K562 (cell line): ENCODE data around the gene SPINK5. TPM values are rescaled to one million over a fixed set of nuclear protein-coding genes. Genes with fewer than 3 reads are reported as not detected.

Source experiments
- ATAC-seq: fragments of 200-7000 bp; cut with Tn5 transposase; 3 replicates; pipeline ENCODE4 v1.9.1; 2020; ENCODE audit warnings: moderate library complexity
- Bru-seq: library from RNA; stranded (reverse); fragments of 400-500 nt; gene quantifications from one replicate; lab custom pipeline; 2021; lab: Mats Ljungman, UMichigan
- BruChase-seq, 2 experiments: library from RNA; stranded (reverse); fragments of 400-500 nt; gene quantifications; one replicate each; lab custom pipeline; 2021; lab: Mats Ljungman, UMichigan
- BruUV-seq: library from RNA; stranded (reverse); fragments of 400-500 nt; replicated peaks from 2 replicates; lab custom pipeline; 2021; lab: Mats Ljungman, UMichigan
- CTCF ChIA-PET: fragments of 300-600 bp; formaldehyde crosslinking; extraction: SDS; loops from one replicate; lab custom pipeline; 2021; ENCODE audit warnings: low intra/inter-chr PET ratio; lab: Yijun Ruan, JAX
- POLR2A ChIA-PET: fragments of 300-600, 350-650 bp; sonication (Branson Sonifier 250); formaldehyde crosslinking; extraction: SDS; loops from one replicate; lab custom pipeline; 2021; ENCODE audit warnings: antibody characterized with exemption, inconsistent platforms; lab: Yijun Ruan, JAX
- DNase-seq, 4 experiments: peaks; one replicate each; pipeline versions ENCODE4 v3.0.0 to v3.0.0-alpha.2; 2011 to 2018; ENCODE audit warnings: low spot score in 3 of 4, mixed read lengths in 3 of 4; ENCODE audit errors: extremely low read depth in 1 of 4
- FAIRE-seq: peaks from 2 replicates; lab custom pipeline; 2011; peaks lifted over from hg19 to GRCh38; lab: Jason Lieb, UNC
- H2AFZ ChIP-seq: 2 replicates; pipeline ENCODE4 v1.6.0; 2011; ENCODE audit warnings: low read depth, low read length, control low read depth, inconsistent platforms
- H3K27ac ChIP-seq: fragments of 200-600 bp; 3 replicates; pipeline ENCODE4 v1.8.0; 2011; ENCODE audit warnings: low read depth, mild to moderate bottlenecking, control low read depth, inconsistent platforms, low read length, moderate library complexity, mixed read lengths; ENCODE audit errors: extremely low read depth
- H3K27me3 ChIP-seq, 2 experiments: fragments of 300-600 bp in 1 of 2; 2 replicates in 1 of 2; 3 replicates in 1 of 2; pipeline versions ENCODE4 v1.6.0 to v1.8.0; 2011; ENCODE audit warnings: inconsistent platforms in 2 of 2, low read length in 2 of 2, mild to moderate bottlenecking in 1 of 2, mixed read lengths in 1 of 2, moderate library complexity in 1 of 2; ENCODE audit not compliant: control insufficient read depth in 2 of 2, insufficient read depth in 2 of 2
- H3K36me3 ChIP-seq: fragments of 300-600 bp; 3 replicates; pipeline ENCODE4 v1.8.0; 2011; ENCODE audit warnings: mild to moderate bottlenecking, low read length, inconsistent platforms; ENCODE audit not compliant: control insufficient read depth, insufficient read depth
- H3K4me1 ChIP-seq, 2 experiments: fragments of 200-600 bp in 1 of 2; replicated peaks in 1 of 2; 2 replicates in 1 of 2; 3 replicates in 1 of 2; pipeline versions ENCODE4 v1.5.1 to v1.8.0; 2011; ENCODE audit warnings: inconsistent platforms in 2 of 2, low read length in 2 of 2, mild to moderate bottlenecking in 1 of 2, mixed read lengths in 1 of 2, moderate library complexity in 1 of 2; ENCODE audit not compliant: control insufficient read depth in 2 of 2, insufficient read depth in 2 of 2
- H3K4me2 ChIP-seq: 2 replicates; pipeline ENCODE4 v1.6.1; 2011; ENCODE audit warnings: low read length, control low read depth, inconsistent platforms, mixed read lengths; ENCODE audit not compliant: insufficient read depth
- H3K4me3 ChIP-seq: fragments of 200-600 bp; sonication (generic), shearing (Covaris generic); 2 replicates; pipeline ENCODE4 v1.5.1; 2016; ENCODE audit warnings: control low read depth, inconsistent platforms
- H3K79me2 ChIP-seq: fragments of 200-600 bp; 3 replicates; pipeline ENCODE4 v1.8.0; 2011; ENCODE audit warnings: low read length, inconsistent platforms; ENCODE audit not compliant: control insufficient read depth, insufficient read depth
- H3K9ac ChIP-seq, 2 experiments: 2 replicates each; pipeline versions ENCODE4 v1.6.0 to v1.6.1; 2011; ENCODE audit warnings: low read depth in 2 of 2, low read length in 2 of 2, control low read depth in 1 of 2, inconsistent platforms in 1 of 2, mild to moderate bottlenecking in 1 of 2, mixed read lengths in 1 of 2; ENCODE audit not compliant: insufficient read depth in 1 of 2
- H3K9me1 ChIP-seq: one replicate; pipeline ENCODE4 v1.6.0; 2011; ENCODE audit warnings: inconsistent platforms, mild to moderate bottlenecking, low read length, moderate library complexity; ENCODE audit not compliant: control insufficient read depth, insufficient read depth
- H3K9me3 ChIP-seq: replicated peaks from 2 replicates; pipeline ENCODE4 v1.5.1; 2011; ENCODE audit warnings: low read depth, low read length, inconsistent platforms; ENCODE audit not compliant: control insufficient read depth, insufficient read depth
- H4K20me1 ChIP-seq: replicated peaks from 2 replicates; pipeline ENCODE4 v1.6.1; 2011; ENCODE audit warnings: low read length, inconsistent platforms, mixed read lengths; ENCODE audit not compliant: control insufficient read depth, insufficient read depth
- CAMTA2 ChIP-seq: fragments of 250-450 bp; sonication (Bioruptor Pico); conservative IDR thresholded peaks from 2 replicates; pipeline ENCODE4 v1.5.1; 2022
- FOSL1 ChIP-seq: fragments of 200-800 bp; sonication (Bioruptor generic); conservative IDR thresholded peaks from 2 replicates; pipeline ENCODE4 v1.6.1; 2016; ENCODE audit warnings: missing genetic modification characterization, missing compliant biosample characterization
- GTF2F1 ChIP-seq: IDR thresholded peaks from 2 replicates; pipeline ENCODE4 v1.6.1; 2011; ENCODE audit warnings: low read depth, low read length, improper control_type of control experiment
- HOXB6 ChIP-seq: fragments of 250-450 bp; sonication (Bioruptor Pico); IDR thresholded peaks from 2 replicates; pipeline ENCODE4 v1.5.1; 2022; ENCODE audit warnings: mild to moderate bottlenecking, borderline replicate concordance
- MBD2 ChIP-seq: sonication (generic); IDR thresholded peaks from 2 replicates; pipeline ENCODE4 v1.6.1; 2016; ENCODE audit warnings: low read depth, borderline replicate concordance
- NCOA1 ChIP-seq: fragments of 450-650 bp; IDR thresholded peaks from 2 replicates; pipeline ENCODE4 v1.6.1; 2016; ENCODE audit warnings: low read depth
- PML ChIP-seq: IDR thresholded peaks from 2 replicates; pipeline ENCODE4 v1.6.1; 2012; ENCODE audit warnings: low read length, inconsistent platforms
- SNIP1 ChIP-seq: fragments of 450-650 bp; IDR thresholded peaks from 2 replicates; pipeline ENCODE4 v1.7.1; 2017; ENCODE audit warnings: low read depth, mild to moderate bottlenecking
- TCF3 ChIP-seq: sonication (generic); formaldehyde crosslinking; IDR thresholded peaks from 2 replicates; pipeline ENCODE4 v1.4.0; 2020; ENCODE audit warnings: mild to moderate bottlenecking, missing genetic modification reagents
- XRCC5 ChIP-seq: fragments of 200-400 bp; formaldehyde crosslinking; IDR thresholded peaks from 2 replicates; pipeline ENCODE4 v1.6.1; 2017; ENCODE audit warnings: low read depth, mild to moderate bottlenecking, low read length
- ZEB2 ChIP-seq: fragments of 450-650 bp; IDR thresholded peaks from 2 replicates; pipeline ENCODE4 v1.6.1; 2016
- ZNF76 ChIP-seq: fragments of 250-450 bp; sonication (Bioruptor Pico); IDR thresholded peaks from 2 replicates; pipeline ENCODE4 v1.4.0; 2020; ENCODE audit warnings: mild to moderate bottlenecking, moderate library complexity, borderline replicate concordance
- WGBS: fragments of 100-300 bp; shearing (Covaris generic); methylation state at CpG from one replicate; pipeline ENCODE4 v1.1.6; 2016; ENCODE audit warnings: low coverage, mixed read lengths; ENCODE audit not compliant: insufficient coverage; ENCODE audit errors: missing lambda C conversion rate; 5-methylcytosine and 5-hydroxymethylcytosine counted together
- in situ Hi-C: fragments of 300-500 bp; cut with MboI; formaldehyde crosslinking; loops from 4 replicates; pipeline ENCODE4 v1.15.0; 2018; ENCODE audit warnings: inconsistent platforms, mixed read lengths
- intact Hi-C: fragments of 100-400 bp; cut with micrococcal nuclease; formaldehyde crosslinking; loops from 2 replicates; pipeline ENCODE4 v1.14.2; 2022
- long read RNA-seq, 3 experiments: library from polyadenylated mRNA in 2 of 3; library from RNA in 1 of 3; unstranded in 2 of 3; stranded (forward) in 1 of 3; transcript quantifications; one replicate each; pipeline ENCODE4 v2.0.0, GENCODE V29; 2019 to 2022
- polyA minus RNA-seq, 3 experiments: library from RNA; depleted of rRNA, polyadenylated mRNA; stranded (reverse); fragments of >200 nt; gene quantifications; 2 replicates each; pipeline ENCODE4 v1.2.3, GENCODE V29; 2011
- polyA plus RNA-seq, 8 experiments: library from polyadenylated mRNA; depleted of rRNA in 4 of 8; stranded (reverse) in 5 of 8; unstranded in 3 of 8; fragments of >200 nt; fragmentation: Nextera tagmentation in 2 of 8; fragmentation: Illumina TruSeq in 1 of 8; extraction: Ambion mirVana in 2 of 8; extraction: Trizol in 1 of 8; gene quantifications; 2 replicates each; pipeline versions ENCODE4 v1.2.1 to v1.2.3, GENCODE V29; 2011 to 2014; ENCODE audit warnings: inconsistent platforms in 1 of 8, missing spikeins in 1 of 8
- total RNA-seq, 7 experiments: library from RNA; depleted of rRNA in 6 of 7; stranded (reverse); fragments of >200 nt in 6 of 7; fragmentation: Illumina TruSeq in 2 of 7; extraction: Trizol in 2 of 7; gene quantifications; 2 replicates each; pipeline versions ENCODE4 v1.2.1 to v1.2.3, GENCODE V29; 2011 to 2021; ENCODE audit warnings: low replicate concordance in 1 of 7
- TF ChIP-seq, protein P1 (sequence below): sonication (generic); formaldehyde crosslinking; IDR thresholded peaks from 2 replicates; pipeline ENCODE4 v1.8.0; 2022; ENCODE audit warnings: mild to moderate bottlenecking, missing genetic modification reagents, borderline replicate concordance

Gene SPINK5, protein sequence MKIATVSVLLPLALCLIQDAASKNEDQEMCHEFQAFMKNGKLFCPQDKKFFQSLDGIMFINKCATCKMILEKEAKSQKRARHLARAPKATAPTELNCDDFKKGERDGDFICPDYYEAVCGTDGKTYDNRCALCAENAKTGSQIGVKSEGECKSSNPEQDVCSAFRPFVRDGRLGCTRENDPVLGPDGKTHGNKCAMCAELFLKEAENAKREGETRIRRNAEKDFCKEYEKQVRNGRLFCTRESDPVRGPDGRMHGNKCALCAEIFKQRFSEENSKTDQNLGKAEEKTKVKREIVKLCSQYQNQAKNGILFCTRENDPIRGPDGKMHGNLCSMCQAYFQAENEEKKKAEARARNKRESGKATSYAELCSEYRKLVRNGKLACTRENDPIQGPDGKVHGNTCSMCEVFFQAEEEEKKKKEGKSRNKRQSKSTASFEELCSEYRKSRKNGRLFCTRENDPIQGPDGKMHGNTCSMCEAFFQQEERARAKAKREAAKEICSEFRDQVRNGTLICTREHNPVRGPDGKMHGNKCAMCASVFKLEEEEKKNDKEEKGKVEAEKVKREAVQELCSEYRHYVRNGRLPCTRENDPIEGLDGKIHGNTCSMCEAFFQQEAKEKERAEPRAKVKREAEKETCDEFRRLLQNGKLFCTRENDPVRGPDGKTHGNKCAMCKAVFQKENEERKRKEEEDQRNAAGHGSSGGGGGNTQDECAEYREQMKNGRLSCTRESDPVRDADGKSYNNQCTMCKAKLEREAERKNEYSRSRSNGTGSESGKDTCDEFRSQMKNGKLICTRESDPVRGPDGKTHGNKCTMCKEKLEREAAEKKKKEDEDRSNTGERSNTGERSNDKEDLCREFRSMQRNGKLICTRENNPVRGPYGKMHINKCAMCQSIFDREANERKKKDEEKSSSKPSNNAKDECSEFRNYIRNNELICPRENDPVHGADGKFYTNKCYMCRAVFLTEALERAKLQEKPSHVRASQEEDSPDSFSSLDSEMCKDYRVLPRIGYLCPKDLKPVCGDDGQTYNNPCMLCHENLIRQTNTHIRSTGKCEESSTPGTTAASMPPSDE
- 0.09 and 1.2 TPM in 2 replicates for total RNA-seq (2011; cell fraction: chromatin; rRNA removed; ENCODE audit: low replicate concordance)
- 0.13 and 0.17 TPM in 2 replicates for total RNA-seq (2011; cell fraction: nucleolus; rRNA removed)
- total RNA-seq (2011; cell fraction: nucleoplasm; rRNA removed), result 0.15 and 1.8 TPM in 2 replicates
- total RNA-seq (2014; rRNA removed) (0.54 TPM in 1 of 2 replicates, not detected in the other), total RNA-seq (2014; rRNA removed; fragmentation: Illumina TruSeq; extraction: Trizol) (0.10 and 0.18 TPM in 2 replicates), total RNA-seq (2015; rRNA removed; fragmentation: Illumina TruSeq; extraction: Trizol) (0.11 and 0.14 TPM in 2 replicates), total RNA-seq (2021) (0.29 TPM in 2 replicates), polyA plus RNA-seq (2011; rRNA removed) (0.04 and 0.68 TPM in 2 replicates), polyA plus RNA-seq (2014; fragmentation: Illumina TruSeq; extraction: Trizol) (0.09 and 0.14 TPM in 2 replicates), polyA plus RNA-seq (2014; fragmentation: Nextera tagmentation; extraction: Ambion mirVana) (under 1 TPM in 1 of 2 experiments, not detected in 1; 0.07 TPM), polyA plus RNA-seq (2014; rRNA removed) (0.11 and 0.26 TPM in 2 replicates), polyA minus RNA-seq (2011; rRNA and poly(A)+ RNA removed) (0.46 TPM in 1 of 2 replicates, not detected in the other), Bru-seq, nascent RNA (percentile 17 among the genes with signal in this experiment), BruChase-seq, experiment 1, labeled RNA remaining after a 2-hour chase (percentile 20 among the genes with signal in this experiment), BruChase-seq, experiment 2, labeled RNA remaining after a 6-hour chase (percentile 20 among the genes with signal in this experiment)
- polyA plus RNA-seq (2011; cell fraction: cytosol; rRNA removed), result 0.03 TPM in 1 of 2 replicates, not detected in the other
- polyA plus RNA-seq (2011; cell fraction: nucleus; rRNA removed), result 0.13 and 0.92 TPM in 2 replicates
- 0.12 and 0.57 TPM in 2 replicates for polyA plus RNA-seq (2012)
- 0.38 TPM in 1 of 2 replicates, not detected in the other for polyA minus RNA-seq (2011; cell fraction: cytosol; rRNA and poly(A)+ RNA removed)
- 0.27 TPM in 1 of 2 replicates, not detected in the other for polyA minus RNA-seq (2011; cell fraction: nucleus; rRNA and poly(A)+ RNA removed)
- long read RNA-seq, experiment 1, result 0 reads
- long read RNA-seq, experiment 2, result 0 reads
- long read RNA-seq, experiment 3, result 0 reads

DNA sequence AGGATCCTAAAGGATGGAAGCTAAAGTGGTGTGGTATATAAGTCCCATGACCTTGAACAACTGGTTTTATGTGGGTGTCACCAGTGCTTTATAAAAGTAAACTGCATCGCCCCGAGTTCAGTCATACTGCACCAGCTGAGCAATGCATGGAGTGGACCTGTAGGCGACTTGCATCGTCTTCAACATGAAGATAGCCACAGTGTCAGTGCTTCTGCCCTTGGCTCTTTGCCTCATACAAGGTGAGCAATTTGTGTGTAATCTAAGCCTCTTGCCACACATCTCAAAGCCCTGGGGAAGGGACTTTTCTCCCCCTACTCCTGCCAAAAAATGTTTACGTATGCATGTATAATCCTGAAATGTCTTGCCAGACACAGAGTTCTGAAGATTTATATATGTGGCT, at the start of gene SPINK5:
TSS of gene SPINK5 (plus strand) at position 120 of the 400 bp plus-strand sequence. CDS start at position 185, 65 bp downstream.
- no peak for ATAC-seq
- in situ Hi-C loops, result no loop called here
- H3K79me2 ChIP-seq, result no peaks in the 10 kb centered on the region
- no TSS peak for BruUV-seq
- no peak within 1 kb of the TSS for H2AFZ ChIP-seq
- CTCF ChIA-PET, result no interaction called here
- no peak within 1 kb of the TSS for H3K4me2 ChIP-seq
- no peaks in the 10 kb centered on the region for H3K4me1 ChIP-seq
- no peak within 1 kb of the TSS for H3K4me3 ChIP-seq
- no peak for TF ChIP-seq SNIP1
- TF ChIP-seq, protein P1, sequence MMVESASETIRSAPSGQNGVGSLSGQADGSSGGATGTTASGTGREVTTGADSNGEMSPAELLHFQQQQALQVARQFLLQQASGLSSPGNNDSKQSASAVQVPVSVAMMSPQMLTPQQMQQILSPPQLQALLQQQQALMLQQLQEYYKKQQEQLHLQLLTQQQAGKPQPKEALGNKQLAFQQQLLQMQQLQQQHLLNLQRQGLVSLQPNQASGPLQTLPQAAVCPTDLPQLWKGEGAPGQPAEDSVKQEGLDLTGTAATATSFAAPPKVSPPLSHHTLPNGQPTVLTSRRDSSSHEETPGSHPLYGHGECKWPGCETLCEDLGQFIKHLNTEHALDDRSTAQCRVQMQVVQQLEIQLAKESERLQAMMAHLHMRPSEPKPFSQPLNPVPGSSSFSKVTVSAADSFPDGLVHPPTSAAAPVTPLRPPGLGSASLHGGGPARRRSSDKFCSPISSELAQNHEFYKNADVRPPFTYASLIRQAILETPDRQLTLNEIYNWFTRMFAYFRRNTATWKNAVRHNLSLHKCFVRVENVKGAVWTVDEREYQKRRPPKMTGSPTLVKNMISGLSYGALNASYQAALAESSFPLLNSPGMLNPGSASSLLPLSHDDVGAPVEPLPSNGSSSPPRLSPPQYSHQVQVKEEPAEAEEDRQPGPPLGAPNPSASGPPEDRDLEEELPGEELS, result no peak
- no peak for TF ChIP-seq FOSL1 (tag)
- TF ChIP-seq CAMTA2 (CRISPR knock-in tag), result no peak
- no peak for TF ChIP-seq ZEB2
- TF ChIP-seq NCOA1, result no peak
- no peak for TF ChIP-seq XRCC5
- TF ChIP-seq ZNF76 (CRISPR knock-in tag), result no peak
- no peak for TF ChIP-seq HOXB6 (CRISPR knock-in tag)
- TF ChIP-seq PML, result no peak
- TF ChIP-seq GTF2F1, result no peak
- no peak for TF ChIP-seq MBD2
- TF ChIP-seq TCF3 (CRISPR knock-in tag), result no peak
- TF ChIP-seq, all 486 proteins: peak for 0
- Histone ChIP-seq H4K20me1 (no peaks in the 10 kb centered on the region), H3K9me3 (no peaks in the 10 kb centered on the region), H3K27me3 (no peaks in the 10 kb centered on the region), H3K9me1 (no peaks in the 10 kb centered on the region), H3K9ac (no peak within 1 kb of the TSS), H3K36me3 (no peaks in the 10 kb centered on the region), H3K27ac (no peak within 1 kb of the TSS)
- DNase-seq, result no peak
- intact Hi-C loops, result no loop called here
- POLR2A ChIA-PET, result no interaction called here
- FAIRE-seq, result no peak
- whole genome bisulfite sequencing, result 3% methylated on average over 5 of the region's 5 CpGs
